RWPE2 (cell line): ENCODE results near the gene ELF3.
"Not testable (repeated sequence)": the region's sequence is repeated elsewhere in the genome, so short reads cannot be mapped to it uniquely, and the experiment has no call there.

ENCODE experiments used
- ATAC-seq: fragments of 200-7000 bp; cut with Tn5 transposase; 3 replicates; pipeline ENCODE4 v1.9.1; 2021; ENCODE audit warnings: low read depth
- DNase-seq: peaks from one replicate; pipeline ENCODE4 v3.0.0-alpha.2; 2020; ENCODE audit warnings: low spot score
- H3K27ac ChIP-seq: fragments of 450-650 bp; 2 replicates; pipeline ENCODE4 v1.5.1; 2017; ENCODE audit warnings: mild to moderate bottlenecking; ENCODE audit not compliant: poor library complexity, severe bottlenecking
- H3K27me3 ChIP-seq: fragments of 250-450 bp; sonication (Bioruptor Pico); 2 replicates; pipeline ENCODE4 v1.5.1; 2021; ENCODE audit warnings: mild to moderate bottlenecking, moderate library complexity; ENCODE audit not compliant: insufficient read depth, poor library complexity, severe bottlenecking
- H3K36me3 ChIP-seq: fragments of 250-450 bp; sonication (Bioruptor Pico); 2 replicates; pipeline ENCODE4 v1.5.1; 2020; ENCODE audit warnings: low read depth, mild to moderate bottlenecking, moderate library complexity
- H3K4me1 ChIP-seq: fragments of 250-450 bp; sonication (Bioruptor Pico); 2 replicates; pipeline ENCODE4 v1.5.1; 2021; ENCODE audit warnings: mild to moderate bottlenecking, moderate library complexity; ENCODE audit not compliant: insufficient read depth, poor library complexity, severe bottlenecking
- H3K4me3 ChIP-seq: fragments of 250-450 bp; sonication (Bioruptor Pico); 2 replicates; pipeline ENCODE4 v1.5.1; 2021; ENCODE audit warnings: mild to moderate bottlenecking, moderate library complexity; ENCODE audit not compliant: severe bottlenecking
- H3K9me3 ChIP-seq: fragments of 250-450 bp; sonication (Bioruptor Pico); 2 replicates; pipeline ENCODE4 v1.5.1; 2021; ENCODE audit warnings: mild to moderate bottlenecking, moderate library complexity; ENCODE audit not compliant: severe bottlenecking
- CTCF ChIP-seq: fragments of 450-650 bp; IDR thresholded peaks from one replicate; pipeline ENCODE4 v1.5.1; 2017; ENCODE audit warnings: mild to moderate bottlenecking, moderate library complexity; ENCODE audit not compliant: poor library complexity, severe bottlenecking

Gene ELF3

DNA sequence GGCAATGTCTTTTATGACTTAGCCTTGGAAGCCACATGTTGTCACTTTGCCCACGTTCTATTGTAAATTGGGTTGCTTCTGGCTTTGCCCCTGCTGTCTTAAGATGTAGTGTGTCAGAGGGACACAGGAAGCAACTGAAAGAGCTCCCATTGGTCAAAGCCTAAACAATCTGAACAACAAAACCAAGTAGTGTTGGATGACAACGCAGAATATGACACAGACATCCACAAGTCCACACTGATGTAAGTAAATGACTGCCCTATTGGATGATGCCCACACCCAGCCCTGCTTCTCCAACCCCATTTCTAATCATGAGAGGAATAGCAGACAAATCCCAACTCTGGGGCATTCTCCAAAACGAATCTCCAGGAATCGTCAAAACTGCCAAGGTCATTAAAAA, 50.7 kb downstream of the ELF3 start:
- Histone ChIP-seq H3K4me1 (peaks cover 24% of the 10 kb centered on the region), H3K4me3 (no peak overlapping the region), H3K9me3 (no peaks in the 10 kb centered on the region), H3K27me3 (no peaks in the 10 kb centered on the region), H3K27ac (no peak overlapping the region), H3K36me3 (no peaks in the 10 kb centered on the region)
- no peak for TF ChIP-seq CTCF
- DNase-seq, result no peak
- no peak for ATAC-seq

DNA sequence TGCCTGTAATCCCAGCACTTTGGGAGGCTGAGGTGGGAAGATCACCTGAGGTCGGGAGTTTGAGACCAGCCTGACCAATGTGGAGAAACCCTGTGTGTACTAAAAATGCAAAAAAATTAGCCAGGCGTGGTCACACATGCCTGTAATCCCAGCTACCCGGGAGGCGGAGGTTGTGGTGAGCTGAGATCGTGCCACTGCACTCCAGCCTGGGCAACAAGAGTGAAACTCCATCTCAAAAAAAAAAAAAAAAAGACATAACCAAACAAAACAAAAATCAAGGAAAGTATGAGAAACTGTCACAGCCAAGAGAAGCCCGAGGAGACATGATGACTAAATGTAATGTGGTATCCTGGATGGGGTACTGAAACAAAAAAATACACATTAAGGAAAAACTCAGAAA, 51.4 kb downstream of the ELF3 start:
- not testable (repeated sequence) for H3K27me3 ChIP-seq, H3K36me3 ChIP-seq, H3K4me3 ChIP-seq, H3K27ac ChIP-seq, H3K9me3 ChIP-seq, DNase-seq, ATAC-seq
- H3K4me1 ChIP-seq, result peaks cover 18% of the 10 kb centered on the region

DNA sequence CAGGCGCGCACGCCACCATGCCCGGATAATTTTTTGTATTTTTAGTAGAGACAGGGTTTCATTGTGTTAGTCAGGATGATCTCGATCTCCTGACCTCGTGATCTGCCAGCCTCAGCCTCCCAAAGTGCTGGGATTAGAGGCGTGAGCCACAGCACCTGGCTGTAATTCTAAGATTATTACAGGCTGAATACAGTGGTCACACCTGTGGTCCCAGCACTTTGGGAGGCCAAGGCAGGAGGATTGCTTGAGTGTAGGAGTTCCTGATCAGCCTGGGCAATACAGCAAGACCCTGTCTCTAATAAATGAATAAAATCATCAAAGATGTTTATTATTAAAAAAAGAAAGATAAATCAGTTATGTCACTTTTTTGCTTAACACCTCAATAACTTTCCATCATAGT, 52.2 kb downstream of the ELF3 start:
- H3K4me3 ChIP-seq, DNase-seq, H3K27ac ChIP-seq, H3K36me3 ChIP-seq, H3K9me3 ChIP-seq, H3K27me3 ChIP-seq, H3K4me1 ChIP-seq, ATAC-seq: not testable (repeated sequence)

DNA sequence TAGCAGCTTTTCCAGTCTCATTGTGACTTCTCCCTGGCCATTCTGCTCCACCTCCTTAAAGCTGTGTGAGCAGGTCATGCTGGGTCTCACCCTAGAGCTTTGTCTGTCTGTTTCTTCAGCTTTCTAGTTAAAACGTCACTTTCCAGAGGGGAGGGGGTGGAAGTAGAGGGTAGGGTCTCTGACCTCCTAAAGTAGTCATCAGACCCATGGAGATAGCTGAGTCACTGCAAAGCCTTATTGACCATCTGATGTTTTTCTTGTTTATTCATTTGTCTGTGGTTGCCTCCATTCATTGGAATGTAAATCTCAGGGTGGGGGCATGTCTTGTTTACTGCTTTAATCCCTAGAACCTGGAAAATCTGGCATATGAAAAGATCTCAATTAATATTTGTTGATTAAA, 52.7 kb downstream of the ELF3 start:
- Histone ChIP-seq H3K4me3 (no peak overlapping the region), H3K27me3 (no peaks in the 10 kb centered on the region), H3K27ac (no peak overlapping the region), H3K9me3 (no peaks in the 10 kb centered on the region), H3K4me1 (peaks cover 5% of the 10 kb centered on the region), H3K36me3 (no peaks in the 10 kb centered on the region)
- no peak; the same call in 2 of the 3 replicates for ATAC-seq
- DNase-seq, result no peak
- no peak for TF ChIP-seq CTCF

DNA sequence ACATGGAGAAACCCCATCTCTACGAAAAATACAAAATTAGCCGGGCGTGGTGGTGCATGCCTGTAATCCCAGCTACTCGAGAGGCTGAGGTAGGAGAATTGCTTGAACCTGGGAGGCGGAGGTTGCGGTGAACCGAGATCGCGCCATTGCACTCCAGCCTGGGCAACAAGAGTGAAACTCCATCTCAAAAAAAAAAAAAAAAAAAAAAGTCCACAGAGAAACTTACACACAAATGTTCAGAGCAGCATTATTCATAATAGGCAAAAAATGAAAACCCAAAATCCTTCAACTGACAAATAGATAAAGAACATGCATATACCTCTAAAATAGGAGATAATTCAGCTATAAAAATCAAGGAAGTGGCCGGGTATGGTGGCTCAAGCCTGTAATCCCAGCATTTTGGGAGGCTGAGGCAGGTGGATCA, 54.5 kb downstream of the ELF3 start:
- H3K4me1 ChIP-seq, H3K4me3 ChIP-seq, H3K9me3 ChIP-seq, ATAC-seq, DNase-seq, H3K27me3 ChIP-seq, H3K36me3 ChIP-seq, H3K27ac ChIP-seq: not testable (repeated sequence)
